T-helper 2 cell (primary cell): ENCODE data around the gene KCTD13.
"Not testable (repeated sequence)": the region's sequence is repeated elsewhere in the genome, so short reads cannot be mapped to it uniquely, and the experiment has no call there.

Experiments
- DNase-seq, 5 experiments: peaks; one replicate each; pipeline versions ENCODE4 v3.0.0 to v3.0.0-alpha.2; 2012 to 2022

Gene KCTD13

GRCh38 chr16:29943846-29944799 is 18.1 kb upstream of the KCTD13 start:
- no peak for DNase-seq

- DNase-seq: no peak
Measured at GRCh38 chr16:29940656-29941055, 14.6 kb upstream of the KCTD13 start.

GRCh38 chr16:29931750-29932149 is 5.7 kb upstream of the KCTD13 start:
- not testable (repeated sequence) for DNase-seq

GRCh38 chr16:29927070-29927905 is 1.3 kb upstream of the KCTD13 start:
- no peak for DNase-seq

GRCh38 chr16:29926711-29927052 is 656 bp upstream of the KCTD13 start:
- no peak for DNase-seq

GRCh38 chr16:29925105-29925756 is 795 bp downstream of the KCTD13 start:
- DNase-seq: peak in 1 of 5 experiments; percentile 13

- no peak for DNase-seq
Measured at GRCh38 chr16:29922986-29923501, 3.0 kb downstream of the KCTD13 start.

- DNase-seq: no peak
Measured at GRCh38 chr16:29922326-29922725, 3.7 kb downstream of the KCTD13 start.

- DNase-seq: no peak
Measured at GRCh38 chr16:29921034-29921385, 5.0 kb downstream of the KCTD13 start.

GRCh38 chr16:29920288-29921033 is 5.6 kb downstream of the KCTD13 start:
- no peak for DNase-seq

- no peak for DNase-seq
Measured at GRCh38 chr16:29916979-29917378, 9.0 kb downstream of the KCTD13 start.

- DNase-seq: no peak
Measured at GRCh38 chr16:29915590-29916247, 10.3 kb downstream of the KCTD13 start.

- no peak for DNase-seq
Measured at GRCh38 chr16:29913514-29913913, 12.5 kb downstream of the KCTD13 start.

- DNase-seq: no peak
Measured at GRCh38 chr16:29912087-29912486, 13.9 kb downstream of the KCTD13 start.

GRCh38 chr16:29911676-29912010 is 14.4 kb downstream of the KCTD13 start:
- no peak for DNase-seq

- no peak for DNase-seq
Measured at GRCh38 chr16:29910819-29911675, 15.0 kb downstream of the KCTD13 start.

GRCh38 chr16:29909851-29910250 is 16.2 kb downstream of the KCTD13 start:
- DNase-seq: not testable (repeated sequence)

- no peak for DNase-seq
Measured at GRCh38 chr16:29909391-29909790, 16.6 kb downstream of the KCTD13 start.

GRCh38 chr16:29908719-29909220 is 17.3 kb downstream of the KCTD13 start:
- DNase-seq: no peak

GRCh38 chr16:29907973-29908372 is 18.1 kb downstream of the KCTD13 start:
- no peak for DNase-seq
